CD4-positive, alpha-beta T cell treated with Interleukin-2 at 100 ng/mL for 4 hours (primary cell): ENCODE results near the gene PRKAR1B.

Source experiments
- DNase-seq: peaks from one replicate; pipeline ENCODE4 v3.0.0-alpha.2; 2020; ENCODE audit warnings: low spot score

Gene PRKAR1B

GRCh38 chr7:572416-573268, 154.4 kb downstream of the PRKAR1B start:
- no peak for DNase-seq

DNA sequence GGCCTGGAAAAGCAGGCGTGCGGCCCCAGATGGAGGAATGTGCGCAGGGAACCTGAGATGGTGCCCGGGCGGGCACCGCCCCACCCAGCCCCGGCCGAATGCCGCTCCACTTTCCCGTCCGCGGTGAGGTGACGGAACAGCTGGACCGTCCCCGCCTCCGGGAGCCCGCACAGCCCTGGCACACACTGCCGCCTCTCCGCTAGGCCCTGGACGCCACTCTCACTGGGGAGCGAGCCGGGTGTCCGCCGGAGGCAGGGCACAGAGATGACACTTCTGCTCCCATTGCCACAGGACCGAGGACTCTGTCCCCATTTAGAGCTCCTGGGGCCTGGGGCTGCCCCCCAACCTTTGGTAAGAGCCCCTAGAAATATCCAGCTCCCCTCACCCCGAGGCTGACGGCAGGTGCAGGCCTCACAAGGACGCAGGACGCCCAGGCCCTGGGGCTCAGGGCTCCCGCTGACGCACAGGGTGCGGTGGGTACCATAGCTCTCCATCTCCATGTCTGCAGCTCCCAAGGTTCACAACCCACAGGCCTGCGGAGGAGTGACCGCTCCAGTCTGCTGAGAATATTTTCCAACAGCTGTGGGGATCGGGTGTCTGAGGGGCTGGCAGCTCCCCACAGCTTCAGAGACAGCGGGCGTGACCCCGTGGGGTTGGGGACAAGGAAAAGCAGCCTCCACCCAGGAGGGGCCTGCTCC, 155.2 kb downstream of the PRKAR1B start:
- DNase-seq = no peak

DNA sequence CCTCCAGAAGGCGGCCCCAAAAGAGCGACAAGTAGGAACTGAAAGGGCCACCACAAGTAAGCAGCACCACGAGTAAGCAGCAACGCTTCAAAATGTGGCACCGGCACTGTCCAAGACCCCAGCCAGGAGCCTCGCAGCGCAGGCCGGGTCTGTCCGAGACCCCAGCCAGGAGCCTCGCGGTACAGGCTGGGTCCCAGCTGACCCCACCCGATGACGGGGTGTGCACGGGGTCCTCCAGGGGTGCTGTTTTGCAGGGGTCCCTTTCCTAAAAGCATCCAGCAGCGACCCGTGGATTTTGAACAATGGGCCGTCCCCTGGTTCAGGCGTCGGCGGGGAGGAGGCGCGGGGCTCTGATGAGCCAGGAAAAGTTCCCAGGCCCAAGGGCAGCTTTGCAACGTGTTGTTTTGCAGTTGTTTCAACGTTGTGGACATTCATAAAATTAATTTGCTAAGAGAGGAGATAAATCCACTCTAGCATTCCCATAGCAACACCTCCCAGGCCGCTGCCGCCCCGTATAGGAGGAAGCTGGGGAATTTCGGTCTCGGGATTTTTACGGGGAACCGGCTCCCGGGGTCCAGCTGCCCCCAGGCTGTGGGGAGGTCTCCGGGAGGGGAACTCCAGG, 155.9 kb downstream of the PRKAR1B start:
- DNase-seq = no peak

- DNase-seq = no peak
Observed at GRCh38 chr7:570801-571070, 156.3 kb downstream of the PRKAR1B start.

DNA sequence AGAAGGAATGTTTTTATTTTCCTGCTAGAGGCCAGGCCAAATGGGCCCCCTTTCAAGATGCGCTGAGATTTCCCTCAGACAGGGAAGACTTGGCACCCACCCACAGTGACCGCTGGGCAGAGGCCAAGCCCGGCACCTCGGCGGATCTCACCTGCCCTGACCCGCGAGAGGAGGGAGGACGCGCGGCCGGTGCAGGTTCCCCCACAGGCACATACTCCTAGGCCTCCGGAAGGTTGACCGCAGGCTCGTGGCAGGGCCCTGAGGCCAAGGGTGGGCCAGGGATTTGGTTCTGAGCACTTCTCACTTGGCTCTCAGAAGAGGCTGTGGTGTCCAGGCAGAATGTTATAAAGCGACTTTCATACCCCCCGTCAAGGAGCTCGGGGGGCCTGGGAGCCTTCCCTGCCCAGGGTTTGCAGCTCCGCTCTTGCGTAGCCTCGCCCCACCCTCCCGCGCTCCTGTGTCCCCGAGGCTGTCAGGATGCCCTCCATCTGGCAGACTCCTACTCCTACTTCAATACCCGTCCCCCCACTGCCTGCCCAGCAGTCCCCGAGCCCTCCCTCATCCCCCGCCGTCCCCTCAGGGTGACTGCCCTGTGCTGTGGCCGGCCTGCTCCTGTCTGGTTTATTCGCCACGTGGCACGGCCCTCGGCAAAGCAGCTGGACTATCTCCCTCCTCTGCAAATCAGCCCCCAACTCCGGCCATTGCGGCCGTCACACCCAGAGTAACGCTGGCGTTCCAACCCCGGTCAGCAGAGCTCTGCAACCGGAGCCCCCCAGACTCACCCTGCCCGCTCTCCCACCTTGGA, 156.9 kb downstream of the PRKAR1B start:
- no peak for DNase-seq

DNA sequence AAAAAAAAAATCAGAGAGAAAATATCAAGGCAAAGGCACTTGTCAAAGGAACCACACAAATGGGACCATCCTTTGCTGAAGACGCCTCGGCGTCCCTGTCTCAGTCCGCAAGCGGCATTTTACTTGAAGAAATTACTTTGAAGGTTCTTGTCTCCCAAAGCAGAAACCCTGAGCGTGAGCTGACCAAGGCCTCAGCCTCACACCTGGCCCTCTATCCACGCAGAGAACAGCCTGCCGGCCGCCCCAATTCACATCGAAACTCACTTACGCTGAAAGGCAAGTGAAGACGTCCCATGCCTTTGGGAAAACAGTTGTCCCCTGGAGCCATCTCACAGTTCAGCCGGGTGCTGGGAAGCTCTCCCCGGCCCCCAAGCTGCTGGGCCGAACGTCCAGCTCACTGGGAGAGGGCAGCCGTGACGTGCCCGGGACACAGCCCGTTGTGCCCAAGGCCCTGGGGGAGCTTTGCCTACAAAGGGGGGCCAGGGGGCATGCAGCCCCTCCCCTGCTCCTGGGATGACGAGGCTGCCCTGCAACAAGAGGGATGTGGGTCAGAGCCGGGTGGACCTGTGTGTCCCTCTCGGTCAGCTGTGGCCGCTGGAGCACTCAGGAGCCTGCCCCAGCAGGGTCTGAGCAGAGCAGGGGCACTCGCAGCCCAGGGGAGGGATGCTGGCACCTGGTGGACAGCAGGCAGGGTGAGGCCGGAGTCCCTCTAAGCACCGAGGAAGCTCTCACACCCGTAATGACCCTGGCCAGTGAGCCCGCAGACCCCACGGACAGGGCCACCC, 157.8 kb downstream of the PRKAR1B start:
- no peak for DNase-seq

DNA sequence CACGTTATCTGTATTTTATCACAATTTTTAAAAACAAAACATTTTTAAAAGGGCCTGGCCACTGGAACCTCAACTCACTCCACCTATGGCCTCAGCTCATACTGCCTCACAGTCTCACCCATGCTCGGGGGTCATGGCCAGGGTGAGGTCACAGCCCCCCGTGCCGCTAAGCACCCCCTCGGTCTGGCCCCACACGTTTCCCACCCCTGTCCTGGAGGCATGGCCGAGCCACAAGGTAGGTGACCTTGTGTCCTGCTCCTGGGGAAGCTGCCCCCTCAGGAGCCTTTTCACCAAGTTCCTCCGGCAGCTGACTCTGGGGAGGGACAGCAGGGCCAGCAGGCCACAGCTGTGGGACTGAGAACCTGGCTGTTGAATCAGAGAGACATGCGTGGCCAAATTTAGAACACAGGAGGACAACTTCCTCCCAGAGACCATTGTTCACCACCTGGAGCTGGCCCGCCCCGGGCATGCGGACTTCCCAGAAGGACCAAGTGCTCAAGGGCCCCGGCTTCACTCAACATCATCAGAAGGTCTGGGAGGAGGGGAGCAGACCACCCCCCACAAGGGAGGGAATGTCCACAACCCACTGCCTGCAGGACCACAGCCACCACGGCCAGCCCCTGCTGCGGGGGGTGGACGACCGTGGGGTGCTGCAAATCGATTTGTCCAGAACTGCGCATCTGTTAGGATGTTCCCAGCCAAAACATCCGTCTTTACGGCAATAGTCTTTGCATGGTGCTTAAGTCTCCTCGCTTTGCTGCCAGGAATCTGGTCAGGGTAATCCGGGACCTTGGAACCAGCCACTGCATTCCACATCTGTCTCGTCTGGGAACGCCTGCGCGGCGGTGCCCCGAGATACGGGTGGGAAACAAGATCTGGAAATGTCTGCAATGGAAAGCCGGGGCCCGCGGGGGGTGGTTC, 158.8 kb downstream of the PRKAR1B start:
- DNase-seq = no peak

GRCh38 chr7:567305-567883, 159.7 kb downstream of the PRKAR1B start:
- DNase-seq = no peak

GRCh38 chr7:566100-566499, 161.0 kb downstream of the PRKAR1B start:
- no peak for DNase-seq

DNA sequence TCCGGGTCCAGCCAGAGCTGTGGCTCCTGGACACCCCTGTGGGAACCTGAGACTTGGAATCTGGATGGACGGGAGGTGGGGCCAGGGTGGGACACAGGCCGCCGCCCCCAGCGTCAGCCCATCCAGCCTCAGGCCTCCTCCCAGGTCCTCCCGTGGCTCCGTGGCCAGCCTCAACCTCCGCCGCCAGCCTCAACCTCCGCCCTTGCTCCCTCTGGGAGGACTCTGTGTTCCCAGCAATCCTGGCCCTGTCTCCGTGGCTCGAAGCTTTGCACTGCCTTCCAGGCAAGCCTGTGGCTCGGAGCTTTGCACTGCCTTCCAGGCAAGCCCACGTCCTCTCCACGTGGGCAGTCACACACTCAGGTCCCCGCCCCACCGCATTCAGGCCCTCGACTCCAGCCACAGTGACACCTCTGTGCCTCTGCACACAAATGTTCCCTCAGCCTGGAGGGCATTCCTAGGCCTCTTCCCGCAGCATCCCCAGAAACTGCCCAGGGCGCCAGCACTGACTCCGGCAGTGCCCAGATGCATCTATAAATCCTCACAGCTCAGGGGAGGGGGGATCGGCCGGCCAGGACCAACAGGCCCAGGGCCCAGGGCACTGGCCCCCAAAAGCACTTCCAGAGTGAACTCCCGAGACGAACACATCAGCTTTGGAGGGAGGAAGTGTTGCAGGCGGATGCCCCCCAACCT, 162.8 kb downstream of the PRKAR1B start:
- no peak for DNase-seq

DNA sequence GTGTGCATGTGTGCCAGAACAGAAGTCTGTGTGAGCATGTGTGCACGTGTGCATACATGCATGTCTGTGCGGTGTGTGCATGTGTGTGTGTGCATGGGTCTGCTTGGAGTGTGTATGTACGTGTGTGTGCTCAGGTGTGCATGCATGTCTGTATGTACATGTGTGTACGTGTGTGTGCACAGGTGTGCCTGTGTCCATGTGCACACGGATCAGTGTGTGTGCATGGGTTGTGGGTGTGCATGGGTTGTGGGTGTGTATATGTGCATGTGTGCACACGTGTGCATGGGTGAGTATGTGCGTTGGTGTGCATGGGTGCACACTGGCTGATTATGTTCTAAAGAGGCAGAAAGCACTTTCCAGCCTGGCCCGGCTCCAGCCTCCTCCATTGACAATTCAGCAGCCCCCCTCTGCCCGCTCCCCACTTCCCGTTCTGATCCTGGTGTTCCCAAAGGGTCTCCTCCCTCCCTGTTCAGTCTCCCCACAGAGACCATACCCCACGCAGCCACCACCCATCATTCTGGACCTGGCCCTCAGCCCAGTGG, 163.4 kb downstream of the PRKAR1B start:
- DNase-seq = no peak

DNA sequence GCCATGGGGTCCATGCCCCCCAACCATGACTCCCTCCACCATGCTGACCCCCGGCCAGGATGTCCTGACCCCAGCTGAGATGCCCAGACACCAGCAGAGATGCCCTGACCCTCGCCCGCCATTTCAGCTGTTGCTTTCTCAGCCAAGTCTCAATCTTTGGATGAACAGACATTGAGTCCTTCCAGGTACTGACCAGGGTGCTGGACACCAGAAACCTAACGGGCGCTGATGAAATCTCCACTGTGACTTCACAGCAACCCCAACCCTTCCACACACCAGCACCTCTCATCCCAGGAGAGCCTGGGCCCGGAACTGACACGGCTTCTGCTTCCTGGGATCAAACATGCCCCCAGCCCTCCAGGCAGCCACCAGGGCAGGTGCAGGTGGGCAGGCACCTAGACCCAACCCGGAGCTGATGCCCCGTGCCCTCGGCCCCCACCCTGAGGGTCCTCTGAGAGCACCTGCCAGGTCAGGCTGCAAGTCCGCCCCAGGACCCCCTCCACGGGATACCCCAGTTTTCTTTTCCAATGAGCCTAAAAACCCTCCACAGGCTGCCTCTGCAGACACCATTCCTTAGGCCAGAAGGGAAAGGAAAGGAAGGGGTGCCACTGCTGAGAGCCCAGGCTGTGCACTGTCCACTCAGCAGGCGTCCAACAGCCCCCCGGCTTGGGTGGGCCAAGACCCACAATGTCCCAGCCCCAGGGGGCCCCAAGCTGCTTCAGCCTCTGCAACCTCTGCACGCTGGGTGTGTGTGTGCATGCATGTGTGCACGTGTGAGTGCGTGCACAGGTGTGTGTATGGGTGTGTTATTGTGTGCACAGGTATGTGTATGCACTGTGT, 164.1 kb downstream of the PRKAR1B start:
- DNase-seq = no peak

DNA sequence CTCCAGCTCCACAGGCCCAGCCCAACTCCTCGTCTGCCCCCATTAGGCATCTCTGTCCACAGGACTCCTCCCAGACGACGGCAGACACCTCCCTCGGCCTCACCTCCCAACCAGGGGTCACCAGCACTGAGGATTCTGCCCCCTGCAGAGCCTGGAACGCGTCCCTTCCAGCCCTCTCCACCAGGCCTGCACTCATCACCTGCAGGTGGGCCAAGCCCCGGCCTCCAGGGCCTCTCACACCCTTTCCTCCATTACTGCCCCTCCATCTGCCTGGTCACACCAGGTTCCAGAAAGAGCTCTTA, 164.8 kb downstream of the PRKAR1B start:
- DNase-seq = no peak

DNA sequence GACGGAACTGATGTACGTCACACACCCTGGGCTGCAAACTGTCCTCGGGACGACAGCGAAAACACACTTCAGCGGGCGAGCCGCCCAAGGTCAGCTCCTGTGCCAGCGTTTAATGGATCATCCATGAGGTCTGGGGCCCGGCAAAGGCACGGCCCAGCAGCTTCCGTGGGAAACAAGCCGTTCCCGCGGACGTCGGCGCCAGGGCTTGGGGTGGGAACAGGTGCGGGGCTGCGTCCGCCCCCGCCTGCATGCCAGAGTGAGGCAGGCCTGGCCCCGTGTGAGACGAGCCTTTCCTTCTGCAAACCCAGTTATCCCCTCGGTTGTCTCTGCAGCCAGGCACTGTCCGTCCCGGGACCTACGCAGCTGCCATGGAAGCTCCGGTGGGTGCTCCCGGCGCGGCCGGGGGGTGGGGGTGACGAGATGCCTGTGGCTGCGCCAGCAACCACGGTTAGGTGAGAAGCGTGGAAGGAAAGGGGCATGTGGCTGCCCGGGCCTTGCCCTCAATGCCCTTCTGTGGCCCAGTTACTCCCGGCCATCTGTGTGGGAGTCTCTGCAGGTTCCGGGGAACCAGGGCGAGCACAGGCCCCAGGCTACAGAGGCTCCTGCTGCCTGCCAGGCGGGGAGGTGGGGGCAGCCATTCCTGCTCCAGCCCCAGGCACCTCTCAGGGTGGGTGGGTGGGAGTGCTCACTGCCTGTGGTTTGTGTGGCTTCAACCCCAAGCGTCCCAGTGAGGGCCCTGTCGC, 165.3 kb downstream of the PRKAR1B start:
- no peak for DNase-seq

GRCh38 chr7:560966-561630, 166.0 kb downstream of the PRKAR1B start:
- no peak for DNase-seq

DNA sequence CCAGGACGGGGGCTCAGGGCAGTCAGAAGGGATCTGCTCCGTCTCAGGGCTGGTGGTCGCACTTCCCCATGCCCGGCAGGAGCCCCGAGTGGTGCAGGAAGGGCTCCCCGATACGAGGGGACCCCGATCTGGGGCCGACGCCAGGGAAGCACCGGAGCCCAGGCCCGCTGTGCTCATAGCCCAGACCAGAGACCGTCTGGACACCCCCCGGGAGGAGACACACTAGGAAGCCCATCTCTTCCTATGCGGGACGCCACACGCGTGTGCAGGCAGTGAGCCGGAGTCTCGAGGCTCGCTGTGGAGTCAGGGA, 167.7 kb downstream of the PRKAR1B start:
- no peak for DNase-seq

DNA sequence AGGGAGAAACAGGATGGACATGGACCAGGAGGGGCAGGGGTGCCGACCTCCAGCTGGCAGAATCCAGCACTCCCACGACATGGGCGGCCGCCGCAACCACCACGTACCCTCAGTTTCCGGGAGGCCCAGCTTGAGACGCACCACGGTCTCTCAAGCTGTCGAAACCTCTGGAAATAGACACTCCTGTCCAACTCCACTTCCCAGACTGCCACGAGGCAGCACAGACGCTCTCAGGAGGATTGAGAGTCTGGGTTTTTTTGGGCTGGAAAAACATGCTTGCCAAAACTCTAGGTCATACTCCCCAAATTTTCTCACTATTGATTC, 169.6 kb downstream of the PRKAR1B start:
- no peak for DNase-seq
